ENCODE measurements around the gene ZDHHC14.

Gene ZDHHC14

GRCh38 chr6:157436219-157436943 is 55.4 kb downstream of the ZDHHC14 start:
- no peak for TF ChIP-seq CTCF (IDR thresholded peaks at IDR 0.05; ENCODE audit: low read depth, low read length)
- H3K4me3 ChIP-seq (ENCODE audit: low read depth, low read length) = no peak overlapping the region

DNA sequence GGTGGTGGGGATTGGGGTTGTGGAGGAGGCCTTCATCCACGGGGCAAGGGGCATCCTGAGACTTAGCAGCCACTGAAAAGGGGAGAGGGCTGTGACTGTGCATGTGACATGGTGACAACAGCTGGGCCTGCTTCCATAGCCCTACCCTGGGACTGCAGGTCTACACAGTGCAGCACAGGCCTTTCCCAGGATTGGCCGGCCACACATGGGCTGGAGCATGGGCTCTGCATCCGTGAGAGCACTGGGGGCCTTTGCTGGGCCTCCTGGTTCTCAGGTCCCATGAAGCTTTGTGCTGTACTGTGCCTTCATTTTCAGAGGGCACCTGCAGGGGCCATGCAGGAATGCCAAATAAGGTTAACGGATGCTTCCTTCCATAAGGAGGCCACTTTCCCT is 56.0 kb downstream of the ZDHHC14 start:
- H3K4me3 ChIP-seq (ENCODE audit: low read depth, low read length) = no peak overlapping the region
- TF ChIP-seq CTCF (IDR thresholded peaks at IDR 0.05; ENCODE audit: low read depth, low read length) = no peak

DNA sequence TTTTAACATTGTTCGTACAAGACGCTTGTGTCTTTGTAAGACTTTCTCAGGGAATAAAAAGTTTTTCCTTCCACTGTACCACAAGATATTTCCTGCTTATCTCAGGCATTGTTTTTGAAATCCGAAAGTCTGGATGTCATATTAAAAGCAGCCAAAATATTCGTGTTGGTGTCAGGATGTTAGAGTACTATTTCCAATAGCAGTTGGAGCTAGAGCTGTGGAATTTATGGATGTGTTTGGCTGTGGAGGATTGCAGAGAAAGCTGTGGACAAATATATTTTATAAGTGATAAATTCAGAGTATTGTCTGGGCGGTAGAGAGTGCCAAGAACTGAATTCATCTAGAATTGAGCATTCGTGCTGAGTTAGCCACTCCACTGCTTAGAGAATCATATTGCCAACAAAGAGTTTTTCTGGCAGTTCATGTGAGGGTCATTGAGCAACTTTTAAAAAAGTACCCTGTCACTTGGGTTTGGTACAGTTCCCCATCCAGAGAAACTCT is 57.7 kb downstream of the ZDHHC14 start:
- no peak for TF ChIP-seq CTCF (IDR thresholded peaks at IDR 0.05; ENCODE audit: low read depth, low read length)
- H3K4me3 ChIP-seq (ENCODE audit: low read depth, low read length) = no peak overlapping the region

DNA sequence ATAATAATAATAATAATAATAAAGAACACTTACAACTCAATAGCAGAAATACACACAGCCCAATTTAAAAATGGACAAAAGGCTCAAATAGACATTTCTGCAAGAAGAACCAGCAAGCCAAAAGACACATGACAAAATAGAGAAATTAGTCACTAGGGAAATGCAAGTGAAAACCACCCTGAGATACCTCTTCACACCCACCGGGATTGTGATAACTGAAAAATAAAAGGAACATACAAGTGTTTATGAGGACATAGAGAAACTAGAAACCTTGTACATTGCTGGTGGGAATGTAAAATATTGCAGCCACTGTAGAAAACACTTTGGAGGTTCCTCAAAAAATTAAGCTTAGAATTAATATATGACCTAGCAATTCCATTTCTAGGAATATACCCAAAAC is 59.2 kb downstream of the ZDHHC14 start:
- TF ChIP-seq CTCF (IDR thresholded peaks at IDR 0.05; ENCODE audit: low read depth, low read length) = no peak
- H3K4me3 ChIP-seq (ENCODE audit: low read depth, low read length) = no peak overlapping the region

DNA sequence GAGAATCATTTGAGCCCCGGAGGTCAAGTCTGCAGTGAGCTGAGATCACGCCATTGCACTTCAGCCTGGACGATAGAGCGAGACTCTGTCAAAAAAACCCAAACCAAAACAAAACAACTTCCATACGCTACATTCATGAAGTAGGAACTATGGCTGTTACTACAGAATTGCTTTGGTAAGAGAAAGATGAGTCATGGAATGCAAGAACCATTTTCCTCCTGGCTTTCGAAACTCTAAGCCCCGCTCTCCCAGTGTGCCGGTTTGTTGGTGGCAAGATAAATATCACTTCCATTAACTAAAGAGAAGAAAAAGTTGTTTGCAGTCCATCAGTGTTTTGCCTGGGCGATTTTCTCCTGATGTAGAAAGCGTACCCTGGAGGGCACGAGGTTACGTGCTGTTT is 61.3 kb downstream of the ZDHHC14 start:
- H3K4me3 ChIP-seq (ENCODE audit: low read depth, low read length) = no peak overlapping the region
- TF ChIP-seq CTCF (IDR thresholded peaks at IDR 0.05; ENCODE audit: low read depth, low read length) = no peak

DNA sequence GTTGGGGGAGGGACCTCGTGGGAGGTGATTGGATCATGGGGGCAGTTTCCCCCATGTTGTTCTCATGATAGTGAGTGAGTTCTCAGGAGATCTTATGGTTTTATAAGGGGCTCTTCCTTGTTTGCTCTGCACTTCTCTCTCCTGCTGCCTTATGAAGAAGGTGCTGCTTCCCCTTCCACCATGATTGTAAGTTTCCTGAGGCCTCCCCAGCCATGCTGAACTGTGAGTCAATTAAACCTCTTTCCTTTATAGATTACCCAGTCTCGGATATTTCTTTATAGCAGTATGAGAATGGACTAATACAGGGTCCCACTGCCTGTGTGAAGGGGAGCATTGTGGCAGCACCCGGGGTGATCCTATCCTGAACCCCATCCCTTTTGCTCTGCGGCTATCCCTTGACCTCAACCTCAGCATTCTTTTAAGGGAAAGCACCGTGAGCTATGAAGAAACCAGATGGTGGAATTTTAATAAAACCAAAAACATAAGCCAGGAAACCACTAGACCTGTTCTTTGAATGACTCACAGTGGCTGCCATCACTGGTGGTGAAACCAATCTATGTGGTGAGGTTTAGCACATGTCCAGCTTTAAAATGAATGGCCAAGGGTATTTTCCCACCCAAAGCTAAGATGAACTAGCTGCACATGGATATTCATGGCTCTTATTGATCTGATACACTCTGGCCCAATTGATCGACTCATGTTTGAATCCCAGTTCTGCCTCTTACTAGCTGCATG is 62.2 kb downstream of the ZDHHC14 start:
- no peak for TF ChIP-seq CTCF (IDR thresholded peaks at IDR 0.05; ENCODE audit: low read depth, low read length)
- no peak overlapping the region for H3K4me3 ChIP-seq (ENCODE audit: low read depth, low read length)
